Nephron progenitor cell (in vitro differentiated cells): Measurements from ENCODE around the gene DMAP1.

Source experiments
- DNase-seq: peaks from one replicate; pipeline ENCODE4 v3.0.0; 2021
- H3K27ac Mint-ChIP-seq: 2 replicates; pipeline ENCODE4 v1.8.0; 2021; ENCODE audit warnings: mild to moderate bottlenecking, moderate library complexity, mixed read lengths
- H3K27me3 Mint-ChIP-seq: 2 replicates; pipeline ENCODE4 v1.8.0; 2021; ENCODE audit warnings: mild to moderate bottlenecking, low read depth, mixed read lengths; ENCODE audit not compliant: poor library complexity
- H3K36me3 Mint-ChIP-seq: 2 replicates; pipeline ENCODE4 v1.8.0; 2021; ENCODE audit warnings: low read depth, mixed read lengths
- H3K4me1 Mint-ChIP-seq: 2 replicates; pipeline ENCODE4 v1.8.0; 2021; ENCODE audit warnings: mixed read lengths
- H3K4me3 Mint-ChIP-seq: 2 replicates; pipeline ENCODE4 v1.8.0; 2021; ENCODE audit warnings: mild to moderate bottlenecking, moderate library complexity, mixed read lengths
- H3K9me3 Mint-ChIP-seq: 2 replicates; pipeline ENCODE4 v1.8.0; 2021; ENCODE audit warnings: mild to moderate bottlenecking, moderate library complexity, mixed read lengths
- TF ChIP-seq, protein P1 (sequence below): fragments of 200-600 bp; sonication (generic); IDR thresholded peaks from 2 replicates; pipeline ENCODE4 v1.5.0; 2021; ENCODE audit warnings: antibody characterized with exemption

Gene DMAP1

DNA sequence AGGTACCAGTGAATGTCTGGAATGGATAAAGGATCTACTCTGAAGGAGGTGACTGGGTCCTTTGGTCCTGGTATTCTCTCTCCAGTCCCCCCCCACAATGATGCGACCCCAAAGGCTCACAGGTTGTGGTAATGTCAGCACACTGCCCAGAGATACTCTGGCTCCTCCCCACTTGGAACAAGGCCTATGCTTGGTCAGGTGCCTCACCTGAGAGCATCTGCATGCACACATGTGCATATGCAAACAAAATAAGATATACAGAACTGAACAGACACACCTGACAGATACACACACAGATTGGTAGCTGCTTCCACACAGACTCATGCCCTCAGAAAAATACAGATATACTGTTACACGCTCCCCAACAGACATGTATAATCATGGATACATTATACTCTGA lies 33.5 kb downstream of the DMAP1 start:
- H3K27ac Mint-ChIP-seq, result no peak overlapping the region
- peaks cover 18% of the 10 kb centered on the region for H3K27me3 Mint-ChIP-seq
- peaks cover 25% of the 10 kb centered on the region for H3K36me3 Mint-ChIP-seq
- peaks cover 51% of the 10 kb centered on the region for H3K4me1 Mint-ChIP-seq
- no peak overlapping the region for H3K4me3 Mint-ChIP-seq
- TF ChIP-seq, protein P1, sequence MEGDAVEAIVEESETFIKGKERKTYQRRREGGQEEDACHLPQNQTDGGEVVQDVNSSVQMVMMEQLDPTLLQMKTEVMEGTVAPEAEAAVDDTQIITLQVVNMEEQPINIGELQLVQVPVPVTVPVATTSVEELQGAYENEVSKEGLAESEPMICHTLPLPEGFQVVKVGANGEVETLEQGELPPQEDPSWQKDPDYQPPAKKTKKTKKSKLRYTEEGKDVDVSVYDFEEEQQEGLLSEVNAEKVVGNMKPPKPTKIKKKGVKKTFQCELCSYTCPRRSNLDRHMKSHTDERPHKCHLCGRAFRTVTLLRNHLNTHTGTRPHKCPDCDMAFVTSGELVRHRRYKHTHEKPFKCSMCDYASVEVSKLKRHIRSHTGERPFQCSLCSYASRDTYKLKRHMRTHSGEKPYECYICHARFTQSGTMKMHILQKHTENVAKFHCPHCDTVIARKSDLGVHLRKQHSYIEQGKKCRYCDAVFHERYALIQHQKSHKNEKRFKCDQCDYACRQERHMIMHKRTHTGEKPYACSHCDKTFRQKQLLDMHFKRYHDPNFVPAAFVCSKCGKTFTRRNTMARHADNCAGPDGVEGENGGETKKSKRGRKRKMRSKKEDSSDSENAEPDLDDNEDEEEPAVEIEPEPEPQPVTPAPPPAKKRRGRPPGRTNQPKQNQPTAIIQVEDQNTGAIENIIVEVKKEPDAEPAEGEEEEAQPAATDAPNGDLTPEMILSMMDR, result no peak
- H3K9me3 Mint-ChIP-seq, result no peaks in the 10 kb centered on the region
- no peak for DNase-seq

DNA sequence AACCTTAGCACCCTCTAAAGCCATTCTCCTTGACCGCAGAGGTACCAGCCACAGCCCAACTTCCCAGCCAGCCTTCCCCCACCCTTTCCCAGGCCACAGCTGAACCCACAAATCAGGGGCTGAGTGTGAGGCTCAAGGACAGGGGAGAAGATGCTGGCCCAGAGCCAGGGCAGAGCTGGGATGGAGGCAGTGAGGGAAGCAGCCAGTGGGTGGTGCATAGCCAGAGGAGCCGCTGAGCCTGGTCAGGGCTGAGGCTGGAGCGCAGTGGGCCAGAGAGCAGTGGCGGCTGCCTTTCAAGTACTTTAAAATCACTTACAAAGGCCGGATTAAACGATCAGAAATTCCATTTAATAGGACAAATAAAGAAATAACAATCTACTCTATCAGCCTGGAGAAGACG lies 36.3 kb downstream of the DMAP1 start:
- H3K4me3 Mint-ChIP-seq, result no peak overlapping the region
- DNase-seq, result no peak
- H3K27ac Mint-ChIP-seq, result no peak overlapping the region
- H3K36me3 Mint-ChIP-seq, result peaks cover 18% of the 10 kb centered on the region
- peaks cover 12% of the 10 kb centered on the region for H3K27me3 Mint-ChIP-seq
- TF ChIP-seq, protein P1, result no peak
- H3K9me3 Mint-ChIP-seq, result no peaks in the 10 kb centered on the region
- H3K4me1 Mint-ChIP-seq, result peaks cover 24% of the 10 kb centered on the region

DNA sequence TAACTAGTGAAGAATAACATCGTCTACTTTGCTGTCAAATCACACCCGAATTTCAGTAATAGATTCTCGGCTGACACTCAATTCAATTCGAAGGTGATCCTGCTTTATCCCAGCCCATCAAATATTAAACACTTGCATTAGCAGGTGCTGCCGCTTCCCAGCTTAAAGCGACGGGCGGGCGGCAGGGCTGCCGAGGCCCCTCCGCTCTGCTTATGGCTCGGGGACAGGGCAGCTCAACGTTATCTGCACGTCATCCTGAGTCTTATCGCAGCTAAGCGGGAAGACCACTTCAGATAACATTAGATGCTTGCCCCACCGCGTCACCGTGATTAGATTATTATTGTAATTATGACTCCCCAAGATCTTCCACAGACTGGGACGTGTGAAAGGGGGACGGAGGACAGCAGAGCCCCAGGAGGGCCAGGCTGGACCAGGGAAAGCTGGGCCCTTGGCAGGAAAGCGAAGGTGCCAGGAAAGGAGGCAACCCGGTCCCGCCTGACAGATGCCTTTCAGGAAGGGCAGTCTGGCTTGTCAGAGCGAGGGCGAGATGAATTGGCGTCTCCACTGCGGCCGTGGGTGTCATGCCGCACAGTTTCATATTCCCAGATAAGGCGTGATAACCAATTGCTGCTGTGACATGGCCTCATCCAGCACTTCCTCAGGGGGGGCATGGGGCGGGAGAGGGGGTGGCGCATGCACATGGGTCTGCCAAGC lies 37.0 kb downstream of the DMAP1 start:
- no peak overlapping the region for H3K4me3 Mint-ChIP-seq
- TF ChIP-seq, protein P1, result no peak
- peaks cover 8% of the 10 kb centered on the region for H3K27me3 Mint-ChIP-seq
- no peak overlapping the region for H3K27ac Mint-ChIP-seq
- peaks cover 16% of the 10 kb centered on the region for H3K36me3 Mint-ChIP-seq
- no peaks in the 10 kb centered on the region for H3K9me3 Mint-ChIP-seq
- peaks cover 17% of the 10 kb centered on the region for H3K4me1 Mint-ChIP-seq
- DNase-seq, result no peak

DNA sequence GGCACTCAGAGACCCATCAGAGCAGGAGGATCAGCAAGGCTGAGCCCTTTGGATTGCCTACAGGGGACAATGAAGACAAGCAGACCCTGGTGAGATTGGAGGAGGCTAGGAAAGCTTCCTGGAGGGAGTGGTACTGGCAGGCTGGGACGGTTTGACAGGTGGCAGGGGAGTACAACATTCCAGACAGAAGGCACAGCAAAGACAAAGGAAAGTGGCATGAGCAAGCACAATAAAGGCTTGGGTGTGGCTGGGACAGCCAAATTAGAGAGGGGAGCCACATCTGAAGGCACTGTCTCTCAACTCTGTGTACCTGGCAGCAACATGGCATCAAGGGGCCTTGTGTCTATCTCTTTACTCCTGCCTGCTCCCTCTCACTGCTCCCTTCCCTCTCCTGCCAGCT lies 38.2 kb downstream of the DMAP1 start:
- TF ChIP-seq, protein P1, result no peak
- H3K36me3 Mint-ChIP-seq, result peaks cover 16% of the 10 kb centered on the region
- H3K27me3 Mint-ChIP-seq, result peaks cover 10% of the 10 kb centered on the region
- no peaks in the 10 kb centered on the region for H3K9me3 Mint-ChIP-seq
- no peak for DNase-seq
- peaks cover 8% of the 10 kb centered on the region for H3K4me1 Mint-ChIP-seq
- no peak overlapping the region for H3K4me3 Mint-ChIP-seq
- H3K27ac Mint-ChIP-seq, result peak overlapping the region; percentile 44

DNA sequence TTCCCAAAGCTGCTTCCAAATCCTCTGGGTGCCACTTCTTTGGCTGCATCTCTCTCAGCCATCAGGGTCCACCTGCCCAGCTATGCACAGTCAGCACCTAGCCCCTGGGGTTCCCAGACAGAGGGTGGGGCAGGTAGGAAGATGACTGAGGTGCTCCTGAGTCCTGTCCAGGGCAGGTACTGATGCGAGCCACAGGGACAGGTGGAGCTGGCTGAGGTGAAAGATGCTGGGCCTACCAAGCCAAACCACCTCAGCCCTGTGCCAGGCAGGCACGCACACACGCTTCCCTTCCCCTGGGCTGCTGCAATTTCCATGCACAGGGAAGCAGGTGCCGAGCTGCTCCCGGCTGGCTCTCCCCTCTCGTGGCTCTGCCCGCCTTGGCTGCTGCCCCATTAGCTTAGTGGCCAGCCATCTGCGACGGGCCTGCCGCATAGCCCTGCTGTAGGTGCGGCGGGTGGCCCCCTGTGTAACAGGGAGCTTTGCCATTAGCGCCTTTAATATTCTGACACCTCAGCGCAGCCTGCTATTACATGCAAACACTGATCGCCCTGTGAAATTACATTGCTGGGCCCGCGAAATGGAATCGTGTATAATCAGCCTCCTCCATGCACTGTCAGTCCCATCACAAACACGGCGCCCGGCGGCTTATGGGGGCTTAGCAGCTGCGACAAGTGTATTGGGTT lies 38.9 kb downstream of the DMAP1 start:
- TF ChIP-seq, protein P1, result no peak
- Mint-ChIP-seq H3K9me3 (no peaks in the 10 kb centered on the region), H3K4me3 (no peak overlapping the region), H3K27ac (no peak overlapping the region), H3K36me3 (peaks cover 14% of the 10 kb centered on the region), H3K4me1 (peaks cover 15% of the 10 kb centered on the region), H3K27me3 (peaks cover 12% of the 10 kb centered on the region)
- DNase-seq, result no peak
